HG02571 (cell line): ENCODE results near the gene CYSTM1.
"Not testable (repeated sequence)": the region's sequence is repeated elsewhere in the genome, so short reads cannot be mapped to it uniquely, and the experiment has no call there.

Source experiments
- ATAC-seq: cut with Tn5 transposase; IDR thresholded peaks from one replicate; pipeline ENCODE4 v1.9.1; 2021; ENCODE audit warnings: mild to moderate bottlenecking, moderate library complexity; ENCODE audit not compliant: unreplicated experiment

The CYSTM1 gene

GRCh38 chr5:140175367-140176030 lies 511 bp downstream of the CYSTM1 start:
- peak; percentile 44 for ATAC-seq

DNA sequence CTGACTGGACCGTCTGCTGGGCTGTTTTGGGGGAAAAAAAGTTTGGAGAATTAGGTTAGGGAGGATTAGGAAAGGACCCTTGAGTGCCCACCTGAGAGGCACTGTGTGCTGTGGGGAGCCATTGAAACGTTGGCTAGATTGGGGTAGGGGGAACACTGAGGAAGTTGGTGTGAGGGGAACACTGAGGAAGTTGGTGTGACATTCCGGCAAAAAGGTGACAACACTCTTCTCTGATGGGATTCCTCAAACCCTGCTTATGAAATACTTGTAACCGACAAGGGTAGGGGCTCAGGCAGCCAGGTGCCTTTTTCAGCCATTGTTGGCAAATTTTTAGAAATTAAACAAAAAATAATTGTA lies 1.0 kb downstream of the CYSTM1 start:
- ATAC-seq = no peak

DNA sequence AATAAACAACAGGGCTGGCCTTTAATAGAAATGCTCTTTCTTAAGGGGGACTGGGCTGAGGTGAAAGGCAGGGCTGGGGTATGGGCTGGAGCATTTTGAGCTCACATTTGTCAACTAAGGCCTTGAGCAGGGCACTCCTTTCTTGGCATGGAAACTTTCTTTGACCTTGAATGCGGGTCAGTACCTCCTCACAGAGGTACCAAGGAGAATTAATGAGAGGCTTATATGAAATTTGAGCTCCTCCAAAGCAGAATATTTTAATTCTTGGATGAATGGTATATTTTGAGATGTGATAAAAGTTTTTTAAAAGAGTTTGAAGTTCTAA lies 3.1 kb downstream of the CYSTM1 start:
- no peak for ATAC-seq

DNA sequence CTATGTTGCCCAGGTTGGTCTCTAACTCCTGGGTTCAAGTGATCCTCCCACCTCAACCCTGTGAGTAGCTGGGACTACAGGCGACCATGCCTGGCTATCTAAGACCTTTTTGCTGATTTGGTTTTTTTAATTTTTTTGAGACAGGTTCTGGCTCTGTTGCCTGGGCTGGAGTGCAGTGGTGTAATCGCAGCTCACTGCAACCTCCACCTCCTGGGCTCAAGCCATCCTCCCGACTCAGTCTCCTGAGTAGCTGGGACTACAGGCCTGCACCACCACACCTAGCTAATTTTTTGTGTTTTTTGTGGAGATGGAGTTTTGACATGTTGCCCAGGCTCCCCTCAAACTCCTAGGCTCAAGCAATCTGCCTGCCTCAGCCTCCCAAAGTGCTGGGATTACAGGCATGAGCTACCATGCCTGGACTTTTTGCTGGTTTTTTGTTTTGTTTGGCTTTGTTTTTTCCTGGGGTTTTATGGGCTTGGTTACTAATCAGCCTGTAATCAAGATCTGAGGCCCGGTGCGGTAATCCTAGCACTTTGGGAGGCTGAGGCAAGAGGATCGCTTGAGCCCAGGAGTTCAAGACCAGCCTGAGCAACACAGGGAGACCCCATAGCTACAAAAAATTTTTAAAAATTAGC lies 3.6 kb downstream of the CYSTM1 start:
- ATAC-seq = no peak

DNA sequence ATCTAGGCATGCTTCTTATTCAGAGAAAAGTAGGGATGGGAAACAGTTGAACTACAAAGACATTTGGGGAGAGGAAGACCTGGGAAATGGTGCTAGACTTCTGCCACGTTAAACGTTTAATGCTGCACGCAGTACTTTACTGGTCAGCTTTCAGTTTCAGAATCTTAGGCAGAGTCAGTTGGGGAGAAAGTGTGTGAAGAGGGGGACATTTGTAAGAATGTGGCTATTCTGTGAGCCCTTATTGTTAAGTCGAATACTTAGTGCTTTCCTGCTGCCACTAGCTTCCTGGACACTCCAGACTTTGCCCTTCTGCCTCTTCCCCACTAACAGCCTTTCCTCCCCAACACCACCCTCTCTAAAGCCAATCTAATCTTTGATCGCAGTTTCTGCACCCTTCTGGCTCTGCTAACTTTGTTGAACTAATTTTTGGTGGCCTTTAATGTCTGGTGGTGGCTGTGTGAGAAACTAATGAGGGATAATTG lies 6.1 kb downstream of the CYSTM1 start:
- ATAC-seq = peak; percentile 76

DNA sequence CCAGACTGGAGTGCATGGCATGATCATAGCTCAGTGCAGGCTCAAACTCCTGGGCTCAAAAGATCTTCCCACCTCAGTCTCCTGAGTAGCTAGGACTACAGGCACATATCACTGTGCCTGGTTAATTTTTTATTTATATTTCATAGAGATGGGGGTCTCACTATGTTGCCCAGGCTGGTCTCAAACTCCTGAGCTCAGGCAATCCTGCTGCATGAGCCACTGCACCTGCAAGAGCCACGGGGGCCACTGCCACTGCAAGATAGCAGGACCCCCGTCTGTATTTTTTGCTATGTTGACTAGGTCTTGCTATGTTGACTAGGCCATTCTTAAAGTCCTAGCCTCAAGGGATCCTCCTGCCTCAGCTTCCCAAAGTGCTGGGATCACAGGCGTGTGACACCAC lies 6.5 kb downstream of the CYSTM1 start:
- no peak for ATAC-seq

GRCh38 chr5:140182075-140182711 lies 7.2 kb downstream of the CYSTM1 start:
- no peak for ATAC-seq

DNA sequence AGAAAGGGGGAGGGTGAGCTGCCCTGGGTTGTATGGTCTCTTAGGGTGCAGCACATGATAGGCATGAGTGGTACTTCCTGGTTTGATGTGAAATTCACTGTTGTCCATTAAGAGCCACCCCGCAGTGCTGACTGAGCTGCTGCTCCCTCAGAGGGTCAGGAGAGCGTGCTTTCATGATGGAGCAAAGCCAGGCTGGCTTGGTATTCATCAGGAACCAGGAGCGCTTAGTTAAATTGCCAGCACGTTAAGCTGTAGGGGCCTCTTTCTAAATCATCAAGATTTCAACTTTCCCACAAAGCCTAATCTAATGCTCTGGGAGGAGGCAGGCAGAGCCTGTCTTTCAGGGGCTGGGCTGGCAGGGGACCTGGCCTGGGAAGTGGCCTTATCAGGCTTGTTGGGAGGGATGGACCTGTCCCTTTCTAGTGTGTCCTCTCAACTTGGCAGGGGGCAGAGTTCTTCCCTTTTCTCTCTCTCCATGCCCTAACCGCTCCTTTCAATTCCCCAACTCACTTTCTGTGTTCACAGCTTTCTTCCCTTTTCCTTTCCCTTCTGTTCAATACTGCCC lies 7.9 kb downstream of the CYSTM1 start:
- no peak for ATAC-seq

DNA sequence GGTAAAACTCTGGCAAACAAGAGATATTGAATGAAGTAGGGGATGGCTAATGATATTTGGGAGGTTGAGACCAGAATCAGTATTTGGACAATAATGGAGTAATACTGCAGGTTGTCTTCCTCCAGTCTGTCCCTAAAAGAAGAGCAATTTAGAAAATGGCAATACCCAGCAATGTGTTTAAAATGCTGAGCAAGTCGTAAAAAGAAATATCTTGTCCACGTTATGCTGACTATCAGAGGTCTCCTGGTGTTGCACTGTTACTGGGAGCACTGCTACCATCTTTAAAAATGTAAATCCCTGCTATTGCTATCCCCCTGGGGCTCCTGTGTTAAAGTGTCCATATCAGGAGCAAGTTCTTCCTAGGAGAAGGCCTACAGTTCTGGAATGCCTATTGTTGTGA lies 10.4 kb downstream of the CYSTM1 start:
- ATAC-seq = no peak

DNA sequence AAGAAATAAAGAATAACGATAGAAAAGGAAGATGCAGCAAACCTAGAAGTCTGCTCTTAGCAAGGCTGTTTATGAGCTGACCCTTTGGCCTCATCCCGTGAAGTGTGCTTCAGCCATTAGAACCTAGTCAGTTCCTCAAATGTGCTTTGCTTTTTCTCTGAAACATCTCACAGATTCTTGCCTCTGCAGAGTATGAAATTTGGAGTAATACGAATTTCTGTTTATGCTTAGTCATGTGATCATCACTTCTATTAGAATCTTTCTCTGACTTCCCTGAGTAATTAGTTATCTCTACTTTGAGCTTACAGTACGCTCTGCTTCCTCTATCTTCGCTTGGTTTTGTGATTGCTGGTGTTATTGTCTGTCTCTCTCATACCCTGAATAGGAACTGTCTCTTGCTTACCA lies 11.3 kb downstream of the CYSTM1 start:
- ATAC-seq = no peak

DNA sequence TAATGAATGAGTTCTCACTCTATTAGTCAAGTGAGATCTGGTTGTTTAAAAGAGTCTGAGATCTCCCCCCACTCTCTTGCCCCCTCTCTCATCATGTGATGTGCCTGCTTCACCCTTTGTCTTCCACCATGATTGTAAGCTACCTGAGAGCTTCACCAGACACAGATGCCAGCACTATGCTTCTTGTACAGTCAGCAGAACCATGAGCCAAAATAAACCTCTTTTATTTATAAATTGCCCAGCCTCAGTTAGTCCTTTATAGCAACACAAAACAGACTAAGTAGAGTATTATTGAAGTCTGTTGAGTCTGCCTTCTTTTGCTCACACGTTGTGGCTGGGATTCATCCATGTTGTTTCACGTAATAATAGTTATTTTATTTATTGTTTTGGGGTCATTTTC lies 14.3 kb downstream of the CYSTM1 start:
- no peak for ATAC-seq

GRCh38 chr5:140189977-140190871 lies 15.2 kb downstream of the CYSTM1 start:
- ATAC-seq = no peak

GRCh38 chr5:140190872-140191218 lies 15.9 kb downstream of the CYSTM1 start:
- ATAC-seq = no peak

DNA sequence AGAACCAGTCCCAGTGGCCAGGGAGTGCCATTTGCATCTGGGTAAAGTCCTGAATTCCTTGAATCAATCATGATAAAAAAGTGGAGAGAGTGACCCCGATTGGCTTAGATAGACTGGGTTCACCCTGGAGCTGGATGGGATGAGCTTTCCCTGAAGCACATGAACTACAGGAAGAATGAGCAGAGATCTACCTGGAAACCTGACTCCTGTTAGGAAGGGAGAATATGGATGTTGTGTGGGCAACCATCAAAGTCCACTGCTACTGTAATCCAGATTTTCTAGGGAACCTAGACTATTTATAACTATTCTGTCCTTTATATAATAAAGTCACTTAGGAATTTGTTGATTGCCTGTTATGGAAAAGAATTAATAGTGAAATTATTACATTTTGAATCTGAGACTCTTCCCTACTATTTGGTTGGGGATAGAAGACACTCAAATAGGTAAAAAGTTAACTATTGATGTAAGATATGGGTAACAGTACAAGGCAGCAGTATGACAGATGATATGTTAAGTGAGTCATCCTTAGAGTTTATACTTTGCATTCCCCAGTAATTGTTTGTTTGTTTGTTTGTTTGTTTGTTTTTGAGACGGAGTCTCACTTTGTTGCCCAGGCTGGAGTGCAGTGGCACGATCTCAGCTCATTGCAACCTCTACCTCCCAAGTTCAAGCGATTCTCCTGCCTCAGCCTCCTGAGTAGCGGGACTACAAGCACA lies 17.9 kb downstream of the CYSTM1 start:
- ATAC-seq = no peak

DNA sequence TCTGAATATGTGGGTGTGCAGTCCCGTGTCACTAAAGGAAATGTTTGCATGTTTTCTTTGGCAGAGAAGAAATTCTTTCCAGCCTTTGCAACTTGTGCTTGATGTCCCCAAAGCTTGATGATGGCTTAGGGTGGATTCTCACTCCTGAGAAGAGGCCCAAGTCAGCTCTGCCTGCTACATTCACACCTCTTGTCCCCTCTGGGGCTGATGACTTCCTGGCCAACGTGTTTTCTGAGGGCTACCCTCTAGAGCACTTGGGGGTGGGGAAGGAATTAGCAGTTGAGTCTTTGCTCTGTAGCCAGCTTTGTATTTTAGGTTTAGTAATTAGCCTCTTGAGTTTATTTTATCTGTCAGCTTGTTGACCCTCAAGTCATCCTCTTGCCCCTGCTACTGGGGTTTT lies 19.7 kb downstream of the CYSTM1 start:
- no peak for ATAC-seq

DNA sequence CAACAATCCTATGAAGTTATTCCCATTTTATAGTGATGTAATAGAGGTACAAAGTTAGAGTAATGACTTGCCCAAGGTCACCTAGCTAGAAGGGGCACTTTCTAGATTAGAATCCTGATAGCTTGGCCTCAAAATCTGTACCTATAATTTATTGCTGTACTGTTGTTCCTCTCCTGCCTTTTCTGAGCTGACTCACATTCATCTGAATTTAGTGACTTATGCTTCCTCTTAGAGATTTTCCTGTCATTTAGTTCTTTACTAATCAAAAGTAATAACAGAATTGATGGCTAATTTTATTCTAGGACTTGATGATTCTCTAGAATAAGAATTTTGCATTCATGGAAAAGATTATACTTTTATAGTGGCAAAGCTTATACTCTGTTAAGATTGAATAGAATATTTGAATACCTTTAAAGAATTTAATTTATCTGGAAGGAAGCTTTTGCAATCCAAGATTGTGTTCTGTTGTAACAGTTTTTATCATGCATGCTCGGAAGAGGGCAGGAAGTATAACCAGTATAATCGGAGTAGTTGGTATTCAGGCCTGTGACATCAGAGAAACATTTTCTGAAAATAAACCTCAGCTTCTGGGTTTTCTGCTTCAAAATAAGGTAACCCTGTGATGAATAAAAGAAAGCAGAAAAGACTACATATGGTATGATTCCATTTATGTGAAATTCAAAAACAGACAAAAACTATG lies 21.3 kb downstream of the CYSTM1 start:
- ATAC-seq = no peak

- no peak for ATAC-seq
These were observed 22.0 kb downstream of the CYSTM1 start for GRCh38 chr5:140197023-140197422.

DNA sequence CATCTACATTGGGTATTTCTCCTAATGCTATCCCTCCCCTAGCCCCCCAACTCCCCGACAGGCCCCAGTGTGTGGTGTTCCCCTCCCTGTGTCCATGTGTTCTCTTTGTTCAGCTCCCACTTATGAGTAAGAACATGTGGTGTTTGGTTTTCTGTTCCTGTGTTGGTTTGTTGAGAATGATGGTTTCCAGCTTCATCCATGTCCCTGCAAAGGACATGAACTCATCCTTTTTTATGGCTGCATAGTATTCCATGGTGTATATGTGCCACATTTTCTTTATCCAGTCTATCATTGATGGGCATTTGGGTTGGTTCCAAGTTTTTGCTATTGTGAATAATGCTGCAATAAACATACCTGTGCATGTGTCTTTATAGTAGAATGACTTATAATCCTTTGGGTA lies 23.9 kb downstream of the CYSTM1 start:
- not testable (repeated sequence) for ATAC-seq

- ATAC-seq = no peak
These were observed 27.1 kb downstream of the CYSTM1 start for GRCh38 chr5:140202078-140202477.

DNA sequence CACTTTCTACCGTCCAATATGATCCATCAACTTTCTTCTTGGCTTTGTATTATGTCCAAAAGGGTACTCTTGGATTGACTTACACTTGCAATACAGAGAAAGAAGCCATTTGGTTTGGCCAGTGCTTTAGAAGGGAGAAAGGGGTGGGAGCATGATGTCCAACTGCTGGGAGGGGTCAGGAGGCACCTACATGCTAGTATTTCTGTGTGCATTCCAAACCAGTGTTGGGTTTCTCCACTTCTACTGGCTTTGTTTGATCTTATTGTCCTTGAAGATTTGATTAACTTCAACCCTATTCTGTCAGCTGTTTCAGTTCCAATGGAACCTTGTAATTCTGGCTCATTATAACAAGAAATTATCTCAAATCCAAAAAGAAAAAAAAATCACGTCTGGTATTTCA lies 27.6 kb downstream of the CYSTM1 start:
- no peak for ATAC-seq
